Measurements from ENCODE around the gene GRAMD2B. TPM values are rescaled to one million over a fixed set of nuclear protein-coding genes. Genes with fewer than 3 reads are reported as not detected.
"Not testable (repeated sequence)": the region's sequence is repeated elsewhere in the genome, so short reads cannot be mapped to it uniquely, and the experiment has no call there.

GRAMD2B gene
- total RNA-seq, 1 donor from 2014 or later, result 32.1 TPM

DNA sequence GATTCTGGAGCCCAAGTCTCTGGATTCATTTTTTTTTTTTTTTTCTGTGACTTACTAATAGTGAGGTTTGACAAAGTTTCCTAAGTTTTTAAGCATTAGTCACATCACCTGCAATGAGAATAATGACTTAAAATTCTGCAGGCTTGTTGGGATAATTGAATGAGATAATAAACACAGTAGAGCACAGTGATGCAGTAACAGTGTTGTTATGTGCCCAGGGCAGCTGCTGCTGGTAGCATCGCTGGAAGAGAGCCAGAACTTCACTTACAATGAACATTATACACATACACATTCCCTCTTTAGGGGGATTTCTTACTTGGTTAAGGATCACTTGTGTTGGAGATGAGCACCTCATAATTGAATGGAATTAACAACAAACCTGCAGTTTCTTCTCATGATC lies 92.9 kb downstream of the GRAMD2B start:
- no peak for TF ChIP-seq CTCF (IDR thresholded peaks at IDR 0.05; ENCODE audit: unreplicated experiment)
- Mint-ChIP-seq H3K36me3 (ENCODE audit: insufficient read depth) (no peaks in the 10 kb centered on the region), H3K9me3 (ENCODE audit: low read depth) (no peaks in the 10 kb centered on the region), H3K4me3 (ENCODE audit: low read depth) (no peak overlapping the region), H3K4me1 (ENCODE audit: low read depth) (peaks cover 20% of the 10 kb centered on the region), H3K27ac (no peak overlapping the region), H3K27me3 (no peaks in the 10 kb centered on the region)
- no peak for DNase-seq (ENCODE audit: low spot score, unreplicated experiment)

GRCh38 chr5:126516852-126517251 lies 93.6 kb downstream of the GRAMD2B start:
- Mint-ChIP-seq H3K9me3 (ENCODE audit: low read depth) (no peaks in the 10 kb centered on the region), H3K27ac (no peak overlapping the region)
- DNase-seq (ENCODE audit: low spot score, unreplicated experiment), result no peak

DNA sequence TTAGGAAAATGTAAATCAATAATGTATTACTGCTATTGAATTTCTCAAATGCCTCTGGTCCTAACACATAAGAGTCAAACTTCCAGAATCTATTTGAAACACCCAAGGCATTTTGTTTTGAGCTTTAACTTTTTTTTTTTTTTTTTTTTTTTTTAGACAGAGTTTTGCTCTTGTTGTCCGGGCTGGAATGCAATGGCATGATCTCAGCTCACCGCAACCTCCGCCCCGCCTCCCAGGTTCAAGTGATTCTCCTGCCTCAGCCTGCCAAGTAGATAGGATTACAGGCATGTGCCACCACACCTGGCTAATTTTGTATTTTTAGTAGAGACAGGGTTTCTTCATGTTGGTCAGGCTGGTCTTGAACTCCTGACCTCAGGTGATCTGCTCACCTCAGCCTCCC lies 96.0 kb downstream of the GRAMD2B start:
- not testable (repeated sequence) for DNase-seq (ENCODE audit: low spot score, unreplicated experiment); H3K4me3 Mint-ChIP-seq (ENCODE audit: low read depth); H3K9me3 Mint-ChIP-seq (ENCODE audit: low read depth); H3K27ac Mint-ChIP-seq; H3K27me3 Mint-ChIP-seq; H3K36me3 Mint-ChIP-seq (ENCODE audit: insufficient read depth)
- peaks cover 21% of the 10 kb centered on the region for H3K4me1 Mint-ChIP-seq (ENCODE audit: low read depth)

More at GRCh38 chr5:126516852-126517251, 93.6 kb downstream of the GRAMD2B start:
- Mint-ChIP-seq H3K4me1 (ENCODE audit: low read depth) (peaks cover 20% of the 10 kb centered on the region), H3K4me3 (ENCODE audit: low read depth) (no peak overlapping the region), H3K36me3 (ENCODE audit: insufficient read depth) (no peaks in the 10 kb centered on the region), H3K27me3 (no peaks in the 10 kb centered on the region)
- TF ChIP-seq CTCF (IDR thresholded peaks at IDR 0.05; ENCODE audit: unreplicated experiment), result no peak

GRCh38 chr5:126519637-126520592 lies 96.7 kb downstream of the GRAMD2B start:
- H3K4me3 Mint-ChIP-seq (ENCODE audit: low read depth), result no peak overlapping the region
- no peak for TF ChIP-seq CTCF (IDR thresholded peaks at IDR 0.05; ENCODE audit: unreplicated experiment)
- no peaks in the 10 kb centered on the region for H3K27me3 Mint-ChIP-seq
- DNase-seq (ENCODE audit: low spot score, unreplicated experiment), result no peak
- H3K27ac Mint-ChIP-seq, result no peak overlapping the region
- H3K4me1 Mint-ChIP-seq (ENCODE audit: low read depth), result peaks cover 23% of the 10 kb centered on the region
- no peaks in the 10 kb centered on the region for H3K36me3 Mint-ChIP-seq (ENCODE audit: insufficient read depth)
- H3K9me3 Mint-ChIP-seq (ENCODE audit: low read depth), result no peaks in the 10 kb centered on the region

- no peak overlapping the region for H3K4me3 Mint-ChIP-seq (ENCODE audit: low read depth)
- H3K27me3 Mint-ChIP-seq, result no peaks in the 10 kb centered on the region
- no peaks in the 10 kb centered on the region for H3K9me3 Mint-ChIP-seq (ENCODE audit: low read depth)
- TF ChIP-seq CTCF (IDR thresholded peaks at IDR 0.05; ENCODE audit: unreplicated experiment), result no peak
- no peak overlapping the region for H3K27ac Mint-ChIP-seq
- peaks cover 21% of the 10 kb centered on the region for H3K4me1 Mint-ChIP-seq (ENCODE audit: low read depth)
- no peak for DNase-seq (ENCODE audit: low spot score, unreplicated experiment)
- H3K36me3 Mint-ChIP-seq (ENCODE audit: insufficient read depth), result no peaks in the 10 kb centered on the region
Observed at GRCh38 chr5:126520593-126520953, 97.4 kb downstream of the GRAMD2B start.

- TF ChIP-seq CTCF (IDR thresholded peaks at IDR 0.05; ENCODE audit: unreplicated experiment), result no peak
- DNase-seq (ENCODE audit: low spot score, unreplicated experiment), result no peak
- peaks cover 18% of the 10 kb centered on the region for H3K4me1 Mint-ChIP-seq (ENCODE audit: low read depth)
- no peak overlapping the region for H3K4me3 Mint-ChIP-seq (ENCODE audit: low read depth)
- no peaks in the 10 kb centered on the region for H3K27me3 Mint-ChIP-seq
- H3K9me3 Mint-ChIP-seq (ENCODE audit: low read depth), result no peaks in the 10 kb centered on the region
- H3K36me3 Mint-ChIP-seq (ENCODE audit: insufficient read depth), result no peaks in the 10 kb centered on the region
- H3K27ac Mint-ChIP-seq, result no peak overlapping the region
Observed at GRCh38 chr5:126521130-126521529, 97.9 kb downstream of the GRAMD2B start.
